HCT116 (cell line): ENCODE results near the gene AS3MT.
"Not testable (repeated sequence)": the region's sequence is repeated elsewhere in the genome, so short reads cannot be mapped to it uniquely, and the experiment has no call there.

Experiments used
- EZH2 ChIP-seq: fragments of 200-600 bp; sonication (generic); IDR thresholded peaks from 2 replicates; pipeline ENCODE4 v1.6.1; 2017; ENCODE audit warnings: antibody characterized with exemption, mixed run types
- EZH2phosphoT487 ChIP-seq: fragments of 200-600 bp; IDR thresholded peaks from 2 replicates; pipeline ENCODE4 v1.6.1; 2018; ENCODE audit warnings: antibody characterized with exemption, borderline replicate concordance
- JUND ChIP-seq: IDR thresholded peaks from 2 replicates; pipeline ENCODE4 v1.6.1; 2012
- POLR2A ChIP-seq: IDR thresholded peaks from 2 replicates; pipeline ENCODE4 v1.7.0; 2011; ENCODE audit warnings: borderline replicate concordance; ENCODE audit not compliant: insufficient read depth, insufficient read length; ENCODE audit errors: extremely low read depth
- POLR2AphosphoS5 ChIP-seq: IDR thresholded peaks from 2 replicates; pipeline ENCODE4 v1.6.1; 2011; ENCODE audit warnings: mild to moderate bottlenecking, low read depth, low read length, moderate library complexity
- SP1 ChIP-seq: IDR thresholded peaks from 2 replicates; pipeline ENCODE4 v1.6.1; 2012; ENCODE audit warnings: low read depth
- SRF ChIP-seq: IDR thresholded peaks from 2 replicates; pipeline ENCODE4 v1.6.1; 2012; ENCODE audit warnings: low read depth
- TF ChIP-seq, protein P1 (sequence below): IDR thresholded peaks from 2 replicates; pipeline ENCODE4 v1.6.1; 2012
- TF ChIP-seq, protein P2 (sequence below): IDR thresholded peaks from 2 replicates; pipeline ENCODE4 v1.6.1; 2012
- TF ChIP-seq, protein P3 (sequence below): IDR thresholded peaks from 2 replicates; pipeline ENCODE4 v1.6.1; 2012; ENCODE audit warnings: low read depth
- TF ChIP-seq, protein P4 (sequence below), 3 experiments: fragments of 200-600 bp in 1 of 3; sonication (generic) in 1 of 3; IDR thresholded peaks in 2 of 3; conservative IDR thresholded peaks in 1 of 3; 2 replicates each; pipeline ENCODE4 v1.5.1; 2012 to 2017; ENCODE audit warnings: low read depth in 2 of 3, low read length in 2 of 3, antibody characterized with exemption in 1 of 3, borderline replicate concordance in 1 of 3, control low read depth in 1 of 3, mild to moderate bottlenecking in 1 of 3, mixed read lengths in 1 of 3, mixed run types in 1 of 3, moderate library complexity in 1 of 3; ENCODE audit not compliant: insufficient read depth in 1 of 3

DNA sequence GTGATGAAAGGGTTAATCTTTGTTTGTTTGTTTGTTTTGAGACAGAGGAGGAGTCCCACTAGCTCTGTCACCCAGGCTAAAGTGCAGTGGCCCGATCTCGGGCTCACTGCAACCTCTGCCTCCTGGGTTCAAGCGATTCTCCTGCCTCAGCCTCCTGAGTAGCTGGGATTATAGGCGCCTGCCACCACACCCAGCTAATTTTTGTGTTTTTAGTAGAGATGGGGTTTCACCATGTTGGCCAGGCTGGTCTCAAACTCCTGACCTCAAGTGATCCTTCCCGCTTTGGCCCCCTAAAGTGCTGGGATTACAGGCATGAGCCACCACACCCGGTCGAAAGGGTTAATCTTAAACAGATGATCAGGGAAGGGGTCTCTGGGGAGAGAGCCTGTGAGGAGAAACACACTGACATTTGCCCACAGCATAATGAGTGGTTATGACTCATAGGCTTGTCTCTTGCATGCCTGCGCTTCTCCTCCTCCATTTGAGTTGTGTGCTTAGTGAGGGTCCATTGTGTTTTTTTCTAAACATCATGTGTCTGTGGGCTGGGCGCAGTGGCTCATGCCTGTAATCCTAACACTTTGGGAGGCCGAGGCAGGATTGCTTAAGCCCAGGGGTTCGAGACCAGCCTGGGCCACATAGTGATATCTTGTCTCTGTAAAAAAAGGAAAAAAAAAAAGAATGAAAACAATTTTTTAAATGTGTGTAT lies 13.4 kb upstream of the AS3MT start:
- not testable (repeated sequence) for TF ChIP-seq EZH2phosphoT487, SP1, SRF, POLR2A, POLR2AphosphoS5, EZH2
- TF ChIP-seq, protein P1, sequence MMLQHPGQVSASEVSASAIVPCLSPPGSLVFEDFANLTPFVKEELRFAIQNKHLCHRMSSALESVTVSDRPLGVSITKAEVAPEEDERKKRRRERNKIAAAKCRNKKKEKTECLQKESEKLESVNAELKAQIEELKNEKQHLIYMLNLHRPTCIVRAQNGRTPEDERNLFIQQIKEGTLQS = not testable (repeated sequence)
- TF ChIP-seq, protein P2, sequence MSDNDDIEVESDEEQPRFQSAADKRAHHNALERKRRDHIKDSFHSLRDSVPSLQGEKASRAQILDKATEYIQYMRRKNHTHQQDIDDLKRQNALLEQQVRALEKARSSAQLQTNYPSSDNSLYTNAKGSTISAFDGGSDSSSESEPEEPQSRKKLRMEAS = peak; percentile 14; the same call in 1 of the 2 replicates
- TF ChIP-seq, protein P3, sequence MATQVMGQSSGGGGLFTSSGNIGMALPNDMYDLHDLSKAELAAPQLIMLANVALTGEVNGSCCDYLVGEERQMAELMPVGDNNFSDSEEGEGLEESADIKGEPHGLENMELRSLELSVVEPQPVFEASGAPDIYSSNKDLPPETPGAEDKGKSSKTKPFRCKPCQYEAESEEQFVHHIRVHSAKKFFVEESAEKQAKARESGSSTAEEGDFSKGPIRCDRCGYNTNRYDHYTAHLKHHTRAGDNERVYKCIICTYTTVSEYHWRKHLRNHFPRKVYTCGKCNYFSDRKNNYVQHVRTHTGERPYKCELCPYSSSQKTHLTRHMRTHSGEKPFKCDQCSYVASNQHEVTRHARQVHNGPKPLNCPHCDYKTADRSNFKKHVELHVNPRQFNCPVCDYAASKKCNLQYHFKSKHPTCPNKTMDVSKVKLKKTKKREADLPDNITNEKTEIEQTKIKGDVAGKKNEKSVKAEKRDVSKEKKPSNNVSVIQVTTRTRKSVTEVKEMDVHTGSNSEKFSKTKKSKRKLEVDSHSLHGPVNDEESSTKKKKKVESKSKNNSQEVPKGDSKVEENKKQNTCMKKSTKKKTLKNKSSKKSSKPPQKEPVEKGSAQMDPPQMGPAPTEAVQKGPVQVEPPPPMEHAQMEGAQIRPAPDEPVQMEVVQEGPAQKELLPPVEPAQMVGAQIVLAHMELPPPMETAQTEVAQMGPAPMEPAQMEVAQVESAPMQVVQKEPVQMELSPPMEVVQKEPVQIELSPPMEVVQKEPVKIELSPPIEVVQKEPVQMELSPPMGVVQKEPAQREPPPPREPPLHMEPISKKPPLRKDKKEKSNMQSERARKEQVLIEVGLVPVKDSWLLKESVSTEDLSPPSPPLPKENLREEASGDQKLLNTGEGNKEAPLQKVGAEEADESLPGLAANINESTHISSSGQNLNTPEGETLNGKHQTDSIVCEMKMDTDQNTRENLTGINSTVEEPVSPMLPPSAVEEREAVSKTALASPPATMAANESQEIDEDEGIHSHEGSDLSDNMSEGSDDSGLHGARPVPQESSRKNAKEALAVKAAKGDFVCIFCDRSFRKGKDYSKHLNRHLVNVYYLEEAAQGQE = not testable (repeated sequence)
- TF ChIP-seq, protein P4, sequence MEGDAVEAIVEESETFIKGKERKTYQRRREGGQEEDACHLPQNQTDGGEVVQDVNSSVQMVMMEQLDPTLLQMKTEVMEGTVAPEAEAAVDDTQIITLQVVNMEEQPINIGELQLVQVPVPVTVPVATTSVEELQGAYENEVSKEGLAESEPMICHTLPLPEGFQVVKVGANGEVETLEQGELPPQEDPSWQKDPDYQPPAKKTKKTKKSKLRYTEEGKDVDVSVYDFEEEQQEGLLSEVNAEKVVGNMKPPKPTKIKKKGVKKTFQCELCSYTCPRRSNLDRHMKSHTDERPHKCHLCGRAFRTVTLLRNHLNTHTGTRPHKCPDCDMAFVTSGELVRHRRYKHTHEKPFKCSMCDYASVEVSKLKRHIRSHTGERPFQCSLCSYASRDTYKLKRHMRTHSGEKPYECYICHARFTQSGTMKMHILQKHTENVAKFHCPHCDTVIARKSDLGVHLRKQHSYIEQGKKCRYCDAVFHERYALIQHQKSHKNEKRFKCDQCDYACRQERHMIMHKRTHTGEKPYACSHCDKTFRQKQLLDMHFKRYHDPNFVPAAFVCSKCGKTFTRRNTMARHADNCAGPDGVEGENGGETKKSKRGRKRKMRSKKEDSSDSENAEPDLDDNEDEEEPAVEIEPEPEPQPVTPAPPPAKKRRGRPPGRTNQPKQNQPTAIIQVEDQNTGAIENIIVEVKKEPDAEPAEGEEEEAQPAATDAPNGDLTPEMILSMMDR (IDR thresholded peaks at IDR 0.05 in 2 of 3, conservative IDR thresholded peaks at IDR 0.05 in 1 of 3; ENCODE audit: borderline replicate concordance in 1 of 3, insufficient read depth in 1 of 3, low read depth in 2 of 3, low read length in 2 of 3) = not testable (repeated sequence)
- peak; percentile 53; the same call in 1 of the 2 replicates for TF ChIP-seq JUND
